Astrocyte (in vitro differentiated cells and primary cell): ENCODE data around the gene KRT33A.

Experiments used
- CTCF ChIP-seq: IDR thresholded peaks from 2 replicates; pipeline ENCODE4 v1.5.1; 2011; ENCODE audit warnings: low read depth, mild to moderate bottlenecking, inconsistent platforms, low read length, moderate library complexity; ENCODE audit not compliant: insufficient read depth
- EZH2 ChIP-seq: IDR thresholded peaks from 2 replicates; pipeline ENCODE4 v1.6.1; 2012; ENCODE audit warnings: mild to moderate bottlenecking, low read length, inconsistent platforms; ENCODE audit not compliant: insufficient read depth

- TF ChIP-seq CTCF (no peak), EZH2 (no peak)
Observed at GRCh38 chr17:41311111-41311510, 39.5 kb downstream of the KRT33A start.
